ENCODE measurements around the gene NUP133.
"Not testable (repeated sequence)": the region's sequence is repeated elsewhere in the genome, so short reads cannot be mapped to it uniquely, and the experiment has no call there.

NUP133 gene

GRCh38 chr1:229507951-229508822 is at the start of gene NUP133:
Gene NUP133, minus strand, starts transcription at chr1:229508341. Its CDS starts 92 bp downstream, at chr1:229508249.
- peak; percentile 98 for DNase-seq (ENCODE audit: low read depth)

DNA sequence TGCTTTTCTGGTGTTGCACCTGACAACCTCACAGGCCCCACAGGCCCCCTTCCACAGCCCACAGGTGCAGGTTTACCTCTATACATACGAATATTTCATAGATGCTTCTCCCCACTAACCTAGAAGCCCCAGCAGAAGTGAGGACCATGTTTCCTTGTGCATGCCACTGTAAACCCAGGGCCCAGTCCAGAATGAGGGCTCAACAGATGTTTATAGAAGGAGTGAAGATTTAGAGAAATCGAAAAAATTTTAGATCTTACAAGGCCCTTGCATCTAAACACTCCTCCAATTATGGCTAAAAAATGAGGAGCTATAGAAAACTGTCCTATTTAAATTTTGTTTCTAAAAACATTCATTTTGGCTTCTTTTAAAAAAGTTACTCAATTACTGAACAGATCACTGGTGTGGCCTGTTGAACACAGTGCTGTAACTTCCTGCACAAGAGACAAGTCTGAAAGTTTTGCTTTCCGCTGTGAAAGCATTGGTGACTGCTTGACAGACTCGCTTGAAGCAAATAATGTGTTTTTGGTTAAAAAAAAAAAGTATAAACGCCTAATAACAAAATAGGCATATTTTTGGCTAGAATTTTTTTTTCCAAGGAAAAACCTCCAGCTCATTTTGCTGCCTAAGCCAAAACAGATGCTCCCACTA is 49.2 kb upstream of the NUP133 start:
- no peak for DNase-seq (ENCODE audit: low read depth)

DNA sequence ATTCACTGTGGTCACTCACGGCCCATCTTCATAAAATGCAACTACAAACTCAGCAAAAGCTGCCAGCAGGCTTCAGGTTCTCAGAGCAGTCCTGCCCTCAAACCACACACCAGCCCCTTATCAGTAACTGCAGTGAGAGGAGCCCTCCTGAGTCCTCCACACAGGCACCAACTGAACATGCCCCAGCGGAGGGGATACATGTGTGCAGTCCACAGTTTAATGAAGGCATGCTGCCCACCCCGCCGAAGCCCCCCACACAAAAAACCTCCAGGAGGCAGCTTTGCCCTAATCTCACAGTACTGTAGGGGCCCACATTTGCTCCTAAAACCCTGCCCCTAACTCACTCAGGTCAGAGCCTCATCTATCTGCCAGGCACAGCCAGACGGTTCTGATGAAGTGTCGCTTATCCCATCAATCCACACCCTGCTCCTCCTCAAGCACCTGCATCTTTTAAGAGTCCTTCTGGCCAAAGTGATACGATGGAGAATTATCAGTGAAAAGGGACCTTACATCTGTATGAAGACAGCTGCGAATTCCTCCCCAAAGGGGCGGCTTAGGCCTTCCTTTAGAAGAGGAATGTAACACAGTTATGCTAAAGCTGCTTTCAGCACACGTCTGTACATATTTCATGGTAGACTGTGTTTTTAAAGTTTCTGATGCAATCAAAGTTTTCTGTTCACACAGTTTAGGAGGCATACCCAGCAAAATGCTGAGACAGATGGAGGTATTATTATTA is 46.9 kb upstream of the NUP133 start:
- no peak for DNase-seq (ENCODE audit: low read depth)

- no peak for DNase-seq (ENCODE audit: low read depth)
These were observed 45.5 kb upstream of the NUP133 start for GRCh38 chr1:229553621-229554130.

DNA sequence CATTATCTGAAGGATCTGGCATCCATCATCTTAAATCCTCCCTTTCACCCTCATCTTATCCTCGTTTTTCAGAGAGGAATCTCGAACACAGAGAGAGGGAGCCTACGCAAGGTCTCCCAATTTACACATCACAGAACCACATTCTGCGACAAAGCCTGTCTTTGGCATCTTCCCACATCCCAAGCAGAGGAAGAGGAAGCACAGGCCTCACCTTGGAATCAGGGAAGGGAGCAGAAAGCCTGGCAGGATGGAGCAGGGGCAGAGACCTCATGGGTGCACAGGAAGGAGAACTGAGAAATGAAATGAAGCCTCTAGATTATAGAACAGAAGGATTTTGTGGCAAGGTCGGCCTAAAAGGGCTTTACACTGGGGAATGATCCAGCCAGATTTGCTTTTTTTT is 44.6 kb upstream of the NUP133 start:
- no peak for DNase-seq (ENCODE audit: low read depth)

- no peak for DNase-seq (ENCODE audit: low read depth)
These were observed 42.8 kb upstream of the NUP133 start for GRCh38 chr1:229550812-229551567.

DNA sequence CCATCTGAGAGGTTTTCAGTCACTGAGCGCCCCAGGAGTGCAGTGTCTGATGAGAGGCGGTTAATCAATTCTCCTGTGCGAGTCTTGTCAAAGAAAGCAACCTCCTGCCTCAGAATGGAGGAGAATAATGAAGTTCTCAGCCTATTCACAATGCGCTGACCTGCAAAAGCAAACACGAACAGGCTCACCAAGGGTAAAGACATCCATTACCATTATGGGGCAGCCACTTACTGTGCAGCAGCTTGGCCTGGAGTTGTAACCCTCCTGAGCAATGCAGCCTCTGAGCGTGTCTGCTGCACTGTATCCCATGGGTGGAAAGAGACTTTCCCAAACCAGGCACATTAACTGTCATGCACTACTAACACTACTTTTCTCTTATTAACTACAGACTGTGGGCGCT is 39.4 kb upstream of the NUP133 start:
- no peak for DNase-seq (ENCODE audit: low read depth)

- DNase-seq (ENCODE audit: low read depth): no peak
These were observed 36.4 kb upstream of the NUP133 start for GRCh38 chr1:229544587-229544986.

- no peak for DNase-seq (ENCODE audit: low read depth)
These were observed 31.8 kb upstream of the NUP133 start for GRCh38 chr1:229539863-229540506.

GRCh38 chr1:229538945-229539344 is 30.8 kb upstream of the NUP133 start:
- DNase-seq (ENCODE audit: low read depth): no peak

DNA sequence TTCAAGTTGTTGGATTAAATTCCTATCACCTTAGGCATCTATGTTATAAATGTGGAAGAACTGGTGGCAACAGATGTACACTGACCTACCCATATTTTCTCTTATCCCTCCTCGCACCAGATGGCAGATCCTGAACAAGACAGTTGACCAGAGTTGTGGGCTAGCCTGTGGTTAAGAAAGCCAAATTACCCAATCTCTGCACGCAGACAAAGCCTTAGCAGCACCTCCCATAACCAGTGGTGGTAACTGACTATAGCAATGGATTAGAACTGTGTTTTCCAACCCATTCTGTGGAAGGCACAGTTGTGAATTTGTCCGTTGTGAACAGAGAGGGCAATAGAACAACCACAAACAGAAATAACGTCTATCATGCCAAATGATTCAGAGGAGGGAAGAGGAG is 29.8 kb upstream of the NUP133 start:
- no peak for DNase-seq (ENCODE audit: low read depth)

DNA sequence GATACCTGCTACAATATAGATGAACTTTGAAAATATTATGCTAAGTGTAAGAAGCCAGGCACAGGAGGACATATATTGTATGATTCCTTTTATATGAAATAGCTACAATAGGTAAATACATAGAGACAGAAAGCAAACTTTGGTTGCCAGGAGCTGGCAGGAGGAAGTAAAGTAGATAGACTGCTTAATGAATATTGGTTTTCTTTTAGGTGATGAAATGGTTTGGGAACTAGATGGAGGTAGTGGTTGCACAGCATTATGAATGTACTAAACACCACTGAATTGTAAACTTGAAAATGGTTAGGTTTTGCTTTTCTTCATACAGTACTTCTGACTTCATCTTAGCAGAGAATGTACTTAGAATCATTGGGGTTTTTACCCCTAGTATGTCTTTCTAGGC is 28.8 kb upstream of the NUP133 start:
- no peak for DNase-seq (ENCODE audit: low read depth)

GRCh38 chr1:229535230-229535629 is 27.1 kb upstream of the NUP133 start:
- no peak for DNase-seq (ENCODE audit: low read depth)

GRCh38 chr1:229531326-229531725 is 23.2 kb upstream of the NUP133 start:
- DNase-seq (ENCODE audit: low read depth): no peak

- DNase-seq (ENCODE audit: low read depth): no peak
These were observed 21.5 kb upstream of the NUP133 start for GRCh38 chr1:229529639-229530038.

GRCh38 chr1:229526695-229527094 is 18.6 kb upstream of the NUP133 start:
- DNase-seq (ENCODE audit: low read depth): no peak

GRCh38 chr1:229523052-229523451 is 14.9 kb upstream of the NUP133 start:
- DNase-seq (ENCODE audit: low read depth): no peak

DNA sequence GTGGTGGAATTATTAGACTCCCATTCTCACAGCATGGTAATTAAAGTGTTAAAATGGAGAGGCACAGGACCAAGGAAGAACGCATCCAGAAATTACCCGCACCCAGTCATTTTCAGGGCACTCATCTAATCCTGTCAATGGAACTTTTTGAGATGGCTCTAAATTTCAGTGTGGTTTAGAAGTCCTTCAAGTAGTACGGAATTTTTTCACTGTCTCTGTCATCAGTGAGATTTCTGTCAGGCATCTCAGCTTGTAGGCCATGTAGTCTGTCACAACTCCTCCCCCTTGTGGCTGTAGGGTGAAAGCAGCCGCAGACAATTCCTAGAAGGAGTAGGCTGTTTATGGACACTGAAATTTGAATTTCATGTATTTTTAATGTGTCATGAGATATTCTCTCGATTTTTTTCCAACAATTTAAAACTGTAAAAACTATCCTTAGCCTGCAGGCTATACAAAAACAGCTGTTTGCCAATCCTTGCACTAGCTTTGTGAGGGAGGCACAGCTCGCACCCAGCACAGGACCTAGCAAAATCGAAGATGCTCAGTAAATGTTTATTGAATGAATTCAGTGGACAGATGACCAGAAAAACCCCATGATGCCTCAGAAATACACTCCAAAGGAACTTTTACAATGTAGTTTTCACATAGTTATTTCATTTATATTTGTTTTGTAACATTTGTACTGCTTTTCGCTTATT is 6.6 kb upstream of the NUP133 start:
- peak; percentile 34 for DNase-seq (ENCODE audit: low read depth)

GRCh38 chr1:229511625-229512024 is 3.5 kb upstream of the NUP133 start:
- not testable (repeated sequence) for DNase-seq (ENCODE audit: low read depth)

DNA sequence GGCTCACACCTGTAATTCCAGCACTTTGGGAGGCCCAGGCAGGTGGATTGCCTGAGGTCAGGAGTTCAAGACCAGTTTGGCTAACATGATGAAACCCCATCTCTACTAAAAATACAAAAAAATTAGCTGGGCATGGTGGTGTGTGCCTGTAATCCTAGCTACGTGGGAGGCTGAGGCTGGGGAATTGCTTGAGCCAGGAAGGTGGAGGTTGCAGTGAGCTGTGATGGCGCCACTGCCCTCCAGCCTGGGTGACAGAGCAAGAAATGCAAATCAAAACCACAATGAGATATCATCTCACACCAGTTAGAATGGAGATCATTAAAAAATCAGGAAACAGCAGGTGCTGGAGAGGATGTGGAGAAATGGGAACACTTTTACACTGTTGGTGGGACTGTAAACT is 3.1 kb upstream of the NUP133 start:
- DNase-seq (ENCODE audit: low read depth): not testable (repeated sequence)

DNA sequence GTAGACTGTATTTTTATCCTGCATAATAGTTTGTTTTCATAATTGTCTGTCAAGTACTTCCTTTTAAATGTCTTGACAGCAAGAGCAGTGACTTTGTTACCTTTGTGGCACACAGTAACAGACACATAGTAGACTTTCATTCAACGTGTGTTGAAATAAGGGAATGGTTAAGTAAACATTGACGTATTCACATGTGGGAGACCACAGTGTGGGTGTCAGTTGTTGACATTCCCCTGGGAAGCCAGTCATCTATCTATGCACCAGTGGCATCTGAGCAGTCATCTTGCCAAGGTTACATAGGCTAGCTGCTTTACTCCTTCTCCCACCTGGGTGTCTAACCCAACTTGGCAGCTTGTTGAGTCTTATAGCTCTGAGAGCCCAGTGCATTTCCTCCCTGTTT is 1.4 kb upstream of the NUP133 start:
- no peak for DNase-seq (ENCODE audit: low read depth)

Data from activated gamma-delta T cell treated with anti-CD3 and anti-CD28 coated beads, Interleukin-2, amount 50 U/mL, for 16 hours (primary cell).